H1 (cell line): Measurements from ENCODE around the gene NLRX1. TPM values are rescaled to one million over a fixed set of nuclear protein-coding genes. Genes with fewer than 3 reads are reported as not detected.

Source experiments
- CTCF ChIA-PET: fragments of 300-600 bp; sonication (Branson Sonifier 250); formaldehyde crosslinking; loops from one replicate; lab custom pipeline; 2021; ENCODE audit not compliant: partially characterized antibody; lab: Charles Lee
- POLR2A ChIA-PET: fragments of 300-600 bp; sonication (Branson Sonifier 250); formaldehyde crosslinking; loops from one replicate; lab custom pipeline; 2021; ENCODE audit warnings: inconsistent platforms; ENCODE audit not compliant: partially characterized antibody; lab: Charles Lee
- DNase-seq, 2 experiments: peaks; one replicate each; pipeline versions ENCODE4 v3.0.0 to v3.0.0-alpha.2; 2010 to 2022; ENCODE audit warnings: low spot score in 2 of 2, low read depth in 1 of 2, mixed read lengths in 1 of 2
- FAIRE-seq: peaks from 2 replicates; lab custom pipeline; 2011; peaks lifted over from hg19 to GRCh38; lab: Jason Lieb, UNC
- H2AFZ ChIP-seq: 2 replicates; pipeline ENCODE4 v1.8.1; 2012; ENCODE audit warnings: low read length, inconsistent platforms
- H2AK5ac ChIP-seq: 2 replicates; pipeline ENCODE4 v1.6.1; 2013; ENCODE audit warnings: low read depth, low read length
- H2BK120ac ChIP-seq: replicated peaks from 2 replicates; pipeline ENCODE3; 2013; ENCODE audit warnings: low read depth, low read length, inconsistent platforms
- H2BK12ac ChIP-seq: 2 replicates; pipeline ENCODE4 v1.6.1; 2013; ENCODE audit warnings: low read depth, low read length
- H2BK15ac ChIP-seq: 2 replicates; pipeline ENCODE4 v1.6.1; 2013; ENCODE audit warnings: low read length
- H2BK20ac ChIP-seq: 2 replicates; pipeline ENCODE4 v1.6.1; 2013; ENCODE audit warnings: low read length
- H2BK5ac ChIP-seq: 2 replicates; pipeline ENCODE4 v1.6.1; 2013; ENCODE audit warnings: low read depth, low read length
- H3K14ac ChIP-seq: 2 replicates; pipeline ENCODE4 v1.6.1; 2013; ENCODE audit warnings: inconsistent platforms; ENCODE audit not compliant: insufficient read length
- H3K18ac ChIP-seq: 2 replicates; pipeline ENCODE4 v1.6.1; 2013; ENCODE audit warnings: low read length; ENCODE audit errors: extremely low read depth
- H3K23ac ChIP-seq: 2 replicates; pipeline ENCODE4 v1.6.1; 2013; ENCODE audit warnings: inconsistent platforms; ENCODE audit not compliant: insufficient read length
- H3K23me2 ChIP-seq: 2 replicates; pipeline ENCODE4 v1.6.1; 2013; ENCODE audit warnings: low read depth, low read length
- H3K27ac ChIP-seq: 2 replicates; pipeline ENCODE4 v1.6.1; 2011; ENCODE audit warnings: low read depth, low read length, inconsistent platforms
- H3K27me3 ChIP-seq, 4 experiments: replicated peaks in 1 of 4; 1 replicate in 1 of 4; 2 replicates in 3 of 4; pipeline versions ENCODE4 v1.6.1 to v1.8.1; 2011 to 2013; ENCODE audit warnings: low read length in 3 of 4, mild to moderate bottlenecking in 3 of 4, inconsistent platforms in 2 of 4, mixed read lengths in 2 of 4, moderate library complexity in 1 of 4; ENCODE audit not compliant: control insufficient read depth in 3 of 4, insufficient read depth in 3 of 4; ENCODE audit errors: extremely low read depth in 1 of 4
- H3K36me3 ChIP-seq, 4 experiments: 2 replicates each; pipeline versions ENCODE4 v1.6.1 to v1.8.1; 2011 to 2013; ENCODE audit warnings: mild to moderate bottlenecking in 4 of 4, low read length in 3 of 4, moderate library complexity in 2 of 4, control low read depth in 1 of 4, inconsistent platforms in 1 of 4; ENCODE audit not compliant: insufficient read depth in 4 of 4, control insufficient read depth in 2 of 4
- H3K4ac ChIP-seq: replicated peaks from 2 replicates; pipeline ENCODE3; 2013; ENCODE audit warnings: low read length, low read depth, mixed read lengths, inconsistent platforms; ENCODE audit not compliant: insufficient read length
- H3K4me1 ChIP-seq, 4 experiments: replicated peaks in 1 of 4; 1 replicate in 1 of 4; 2 replicates in 3 of 4; pipeline versions ENCODE4 v1.6.1 to v1.8.1; 2011 to 2013; ENCODE audit warnings: low read length in 3 of 4, inconsistent platforms in 2 of 4, mixed read lengths in 1 of 4; ENCODE audit not compliant: insufficient read depth in 4 of 4, control insufficient read depth in 3 of 4
- H3K4me2 ChIP-seq, 2 experiments: 2 replicates each; pipeline versions ENCODE4 v1.6.1 to v1.8.1; 2011 to 2013; ENCODE audit warnings: low read depth in 2 of 2, low read length in 2 of 2, control low read depth in 1 of 2, inconsistent platforms in 1 of 2, mild to moderate bottlenecking in 1 of 2; ENCODE audit not compliant: insufficient read depth in 1 of 2
- H3K4me3 ChIP-seq, 4 experiments: fragments of 200-600, 300-600 bp in 1 of 4; sonication (generic), shearing (Covaris generic), sonication (Bioruptor Twin) in 1 of 4; 2 replicates each; pipeline versions ENCODE4 v1.5.1 to v1.8.1; 2011 to 2016; ENCODE audit warnings: low read length in 4 of 4, low read depth in 3 of 4, control low read depth in 2 of 4, inconsistent platforms in 2 of 4, mild to moderate bottlenecking in 2 of 4, mixed read lengths in 1 of 4, moderate library complexity in 1 of 4; ENCODE audit not compliant: insufficient read depth in 2 of 4; ENCODE audit errors: extremely low read depth in 1 of 4
- H3K56ac ChIP-seq: replicated peaks from 2 replicates; pipeline ENCODE3; 2013; ENCODE audit warnings: low read depth, mild to moderate bottlenecking, mixed read lengths, low read length, inconsistent platforms; ENCODE audit not compliant: insufficient read length
- H3K79me1 ChIP-seq: 2 replicates; pipeline ENCODE4 v1.6.1; 2013; ENCODE audit warnings: low read depth, low read length, control low read depth
- H3K79me2 ChIP-seq, 2 experiments: 2 replicates each; pipeline versions ENCODE4 v1.6.1 to v1.8.1; 2012 to 2013; ENCODE audit warnings: low read length in 2 of 2, mild to moderate bottlenecking in 2 of 2, inconsistent platforms in 1 of 2; ENCODE audit not compliant: insufficient read depth in 2 of 2, control insufficient read depth in 1 of 2
- H3K9ac ChIP-seq, 4 experiments: replicated peaks in 1 of 4; 1 replicate in 1 of 4; 2 replicates in 3 of 4; pipeline versions ENCODE4 v1.6.1 to v1.8.1; 2011 to 2013; ENCODE audit warnings: low read depth in 3 of 4, low read length in 3 of 4, control low read depth in 2 of 4, mild to moderate bottlenecking in 2 of 4, moderate library complexity in 2 of 4, inconsistent platforms in 1 of 4; ENCODE audit errors: extremely low read depth in 1 of 4
- H3K9me3 ChIP-seq, 2 experiments: 2 replicates each; pipeline versions ENCODE4 v1.6.1 to v1.8.1; 2012 to 2013; ENCODE audit warnings: mild to moderate bottlenecking in 2 of 2, moderate library complexity in 2 of 2, control low read depth in 1 of 2, inconsistent platforms in 1 of 2, low read depth in 1 of 2, low read length in 1 of 2, mixed read lengths in 1 of 2; ENCODE audit not compliant: insufficient read depth in 2 of 2
- H4K20me1 ChIP-seq, 2 experiments: replicated peaks in 1 of 2; 2 replicates each; pipeline versions ENCODE3 to v1.8.1; 2011 to 2013; ENCODE audit warnings: inconsistent platforms in 2 of 2, low read length in 2 of 2, mild to moderate bottlenecking in 1 of 2; ENCODE audit not compliant: insufficient read depth in 2 of 2, control insufficient read depth in 1 of 2
- H4K5ac ChIP-seq: 2 replicates; pipeline ENCODE4 v1.6.1; 2013; ENCODE audit warnings: low read length, low read depth, mixed read lengths, inconsistent platforms; ENCODE audit not compliant: insufficient read length
- H4K8ac ChIP-seq: 2 replicates; pipeline ENCODE4 v1.8.0; 2013; ENCODE audit warnings: mild to moderate bottlenecking, moderate library complexity, low read length, inconsistent platforms; ENCODE audit not compliant: insufficient read depth; ENCODE audit errors: extremely low read depth
- H4K91ac ChIP-seq: replicated peaks from 2 replicates; pipeline ENCODE3; 2013; ENCODE audit warnings: low read length, mixed read lengths, inconsistent platforms; ENCODE audit not compliant: insufficient read length
- CBX5 ChIP-seq: fragments of 300-800, 300-1000 bp; sonication (generic); IDR thresholded peaks from 2 replicates; pipeline ENCODE4 v1.7.1; 2016; ENCODE audit warnings: antibody characterized with exemption, low read length, low read depth
- CTBP2 ChIP-seq: IDR thresholded peaks from 2 replicates; pipeline ENCODE4 v1.7.0; 2011; ENCODE audit warnings: borderline replicate concordance, mild to moderate bottlenecking, moderate library complexity, mixed read lengths, low read length; ENCODE audit not compliant: insufficient read depth, insufficient read length
- EZH2 ChIP-seq: fragments of 200-600 bp; sonication (generic); IDR thresholded peaks from 2 replicates; pipeline ENCODE4 v1.7.1; 2012; ENCODE audit warnings: low read depth, mild to moderate bottlenecking, moderate library complexity, low read length, inconsistent platforms; ENCODE audit not compliant: severe bottlenecking
- GTF2F1 ChIP-seq: IDR thresholded peaks from 2 replicates; pipeline ENCODE4 v1.6.1; 2012; ENCODE audit warnings: low read depth, low read length, improper control_type of control experiment, borderline replicate concordance
- HDAC2 ChIP-seq, 2 experiments: fragments of 300-600 bp in 1 of 2; sonication (generic) in 1 of 2; IDR thresholded peaks; 2 replicates each; pipeline ENCODE4 v1.6.1; 2011 to 2012; ENCODE audit warnings: low read depth in 2 of 2, low read length in 2 of 2, mild to moderate bottlenecking in 2 of 2, moderate library complexity in 2 of 2, borderline replicate concordance in 1 of 2, inconsistent platforms in 1 of 2
- JUN ChIP-seq: IDR thresholded peaks from 2 replicates; pipeline ENCODE4 v1.6.1; 2011; ENCODE audit warnings: low read depth, mild to moderate bottlenecking, improper control_type of control experiment, low read length
- JUND ChIP-seq: IDR thresholded peaks from 2 replicates; pipeline ENCODE4 v1.6.1; 2011; ENCODE audit warnings: mild to moderate bottlenecking, improper control_type of control experiment, low read length
- KDM5A ChIP-seq: fragments of 200-600 bp; IDR thresholded peaks from 2 replicates; pipeline ENCODE4 v1.7.1; 2012; ENCODE audit warnings: mild to moderate bottlenecking, low read length, inconsistent platforms, mixed read lengths
- POLR2A ChIP-seq, 2 experiments: IDR thresholded peaks; 1 replicate in 1 of 2; 2 replicates in 1 of 2; pipeline ENCODE4 v1.6.1; 2011; ENCODE audit warnings: low read depth in 2 of 2, low read length in 2 of 2, mild to moderate bottlenecking in 2 of 2; ENCODE audit errors: control extremely low read depth in 1 of 2
- SRF ChIP-seq: IDR thresholded peaks from 2 replicates; pipeline ENCODE4 v1.6.1; 2011; ENCODE audit warnings: mild to moderate bottlenecking, low read depth, low read length, moderate library complexity
- TBP ChIP-seq: IDR thresholded peaks from 2 replicates; pipeline ENCODE4 v1.6.1; 2011; ENCODE audit warnings: low read depth, low read length, improper control_type of control experiment
- ZNF274 ChIP-seq: IDR thresholded peaks from 2 replicates; pipeline ENCODE4 v1.7.0; 2012; ENCODE audit warnings: low read length, borderline replicate concordance; ENCODE audit errors: extremely low read depth
- WGBS, 2 experiments: shearing (Covaris generic) in 1 of 2; methylation state at CpG; one replicate each; pipeline versions ENCODE4 v1.1.6 to v1.1.7; 2013 to 2015; ENCODE audit warnings: low lambda C conversion rate in 2 of 2, mixed read lengths in 2 of 2, inconsistent platforms in 1 of 2, low coverage in 1 of 2, missing lambda C conversion rate in 1 of 2; ENCODE audit not compliant: insufficient replicate concordance in 2 of 2, insufficient coverage in 1 of 2, insufficient read length in 1 of 2; ENCODE audit errors: extremely low coverage in 1 of 2, missing lambda C conversion rate in 1 of 2; 5-methylcytosine and 5-hydroxymethylcytosine counted together
- polyA plus RNA-seq, 7 experiments: library from polyadenylated mRNA; depleted of rRNA in 3 of 7; stranded (reverse) in 5 of 7; unstranded in 2 of 7; fragments of >200 nt in 5 of 7; fragments of 200-250 nt in 2 of 7; gene quantifications; 1 replicate in 5 of 7; 2 replicates in 1 of 7; 4 replicates in 1 of 7; pipeline versions ENCODE4 v1.2.1 to v1.2.3, GENCODE V29; 2011 to 2013; ENCODE audit warnings: missing spikeins in 2 of 7, mixed read lengths in 2 of 7
- total RNA-seq: library from RNA; stranded (reverse); fragmentation: NEBNext Ultra II Directional; extraction: Animal tissue kit (Norgen Biotek cat#: 25700); gene quantifications from 2 replicates; pipeline ENCODE4 v1.2.1, GENCODE V29; 2021

The NLRX1 gene
- total and polyA plus RNA-seq, 2 of the 8 experiments (the other 6 are each of a cell fraction or from before 2014, with no cell fraction given) = 13.2 to 18.6 TPM

DNA sequence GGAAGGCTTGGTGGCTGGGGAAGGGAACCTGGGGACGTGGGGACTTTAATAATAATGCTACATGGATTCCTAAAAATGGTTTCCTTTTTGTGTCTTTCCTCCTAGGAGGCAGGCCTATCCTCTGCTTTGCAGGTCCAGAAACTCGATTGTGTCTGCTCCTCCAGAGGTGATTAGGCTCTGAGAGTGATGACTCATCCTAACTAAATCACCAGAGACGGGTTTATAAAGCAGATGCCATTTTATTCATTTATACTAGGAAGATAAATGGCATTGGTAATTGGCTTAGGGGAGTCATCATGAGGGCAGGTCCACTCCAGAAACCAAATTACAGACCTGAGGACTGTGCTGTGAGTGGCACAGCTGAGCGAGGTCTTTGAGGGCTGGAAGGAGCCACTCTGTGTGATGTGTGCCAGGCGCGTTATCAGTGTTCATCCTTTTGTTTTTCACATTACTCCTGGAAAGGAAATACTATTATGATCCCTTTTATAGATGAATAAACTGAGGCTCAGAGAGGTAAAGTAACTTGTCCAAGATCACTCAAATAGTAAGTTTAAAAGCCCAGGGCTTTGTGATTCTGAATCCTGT, 7.1 kb downstream of the NLRX1 start:
- H3K27me3 ChIP-seq = no peaks in the 10 kb centered on the region
- H3K23me2 ChIP-seq = no peaks in the 10 kb centered on the region
- ChIA-PET CTCF (interaction anchor here (0.7 to 24.3 kb wide), 5 partner anchors 8 to 132 kb away, joined by 3 to 389 read pairs (median 4); partner anchors contain the start of gene ABCG4), POLR2A (interaction anchor here (1.6 to 1.7 kb wide), 2 partner anchors 9 to 20 kb away, joined by 4 read pairs; partner anchors contain the start of gene NHERF4)
- H2BK20ac ChIP-seq = no peak overlapping the region
- DNase-seq = no peak
- H2BK15ac ChIP-seq = no peak overlapping the region
- H4K20me1 ChIP-seq = peaks cover 0 to 2% of the 10 kb centered on the region in 2 experiments
- no peak for FAIRE-seq
- 86% methylated on average over 6 of the region's 6 CpGs; no CpG with 5 or more reads in 1 of the 2 experiments for WGBS, 2 experiments
- no peak overlapping the region for H4K91ac ChIP-seq
- no peak overlapping the region for H3K18ac ChIP-seq
- no peaks in the 10 kb centered on the region for H3K79me2 ChIP-seq
- no peak overlapping the region for H4K5ac ChIP-seq
- no peak overlapping the region for H3K23ac ChIP-seq
- H3K4ac ChIP-seq = no peak overlapping the region
- no peaks in the 10 kb centered on the region; a peak in 1 of 7 replicates for H3K4me1 ChIP-seq
- no peaks in the 10 kb centered on the region for H3K9me3 ChIP-seq
- H4K8ac ChIP-seq = no peak overlapping the region
- no peaks in the 10 kb centered on the region; a peak in 1 of 8 replicates for H3K36me3 ChIP-seq
- no peak overlapping the region for H2AK5ac ChIP-seq
- no peak overlapping the region for H3K9ac ChIP-seq
- H3K4me3 ChIP-seq = no peak overlapping the region
- no peak overlapping the region for H2AFZ ChIP-seq
- H3K79me1 ChIP-seq = no peaks in the 10 kb centered on the region
- H2BK5ac ChIP-seq = no peak overlapping the region
- no peak overlapping the region for H2BK12ac ChIP-seq
- no peak overlapping the region for H3K4me2 ChIP-seq
- H3K14ac ChIP-seq = no peak overlapping the region
- H3K27ac ChIP-seq = no peak overlapping the region
- no peak overlapping the region for H2BK120ac ChIP-seq
- no peak overlapping the region for H3K56ac ChIP-seq
- TF ChIP-seq POLR2A (IDR thresholded peaks at IDR 0.05; ENCODE audit: control extremely low read depth in 1 of 2, low read depth in 2 of 2, low read length in 2 of 2) (no peak), ZNF274 (no peak), SRF (no peak), HDAC2 (IDR thresholded peaks at IDR 0.05; ENCODE audit: borderline replicate concordance in 1 of 2, low read depth in 2 of 2, low read length in 2 of 2) (no peak), JUND (no peak), GTF2F1 (no peak), TBP (no peak), EZH2 (no peak), CTBP2 (no peak), CBX5 (no peak), KDM5A (no peak), JUN (no peak)
